ENCODE data around the gene HNRNPM. TPM values are rescaled to one million over a fixed set of nuclear protein-coding genes. Genes with fewer than 3 reads are reported as not detected.
"Not testable (repeated sequence)": the region's sequence is repeated elsewhere in the genome, so short reads cannot be mapped to it uniquely, and the experiment has no call there.

The HNRNPM gene
- total RNA-seq, 3 donors from 2014 or later = 448 to 486 (median 453) TPM

DNA sequence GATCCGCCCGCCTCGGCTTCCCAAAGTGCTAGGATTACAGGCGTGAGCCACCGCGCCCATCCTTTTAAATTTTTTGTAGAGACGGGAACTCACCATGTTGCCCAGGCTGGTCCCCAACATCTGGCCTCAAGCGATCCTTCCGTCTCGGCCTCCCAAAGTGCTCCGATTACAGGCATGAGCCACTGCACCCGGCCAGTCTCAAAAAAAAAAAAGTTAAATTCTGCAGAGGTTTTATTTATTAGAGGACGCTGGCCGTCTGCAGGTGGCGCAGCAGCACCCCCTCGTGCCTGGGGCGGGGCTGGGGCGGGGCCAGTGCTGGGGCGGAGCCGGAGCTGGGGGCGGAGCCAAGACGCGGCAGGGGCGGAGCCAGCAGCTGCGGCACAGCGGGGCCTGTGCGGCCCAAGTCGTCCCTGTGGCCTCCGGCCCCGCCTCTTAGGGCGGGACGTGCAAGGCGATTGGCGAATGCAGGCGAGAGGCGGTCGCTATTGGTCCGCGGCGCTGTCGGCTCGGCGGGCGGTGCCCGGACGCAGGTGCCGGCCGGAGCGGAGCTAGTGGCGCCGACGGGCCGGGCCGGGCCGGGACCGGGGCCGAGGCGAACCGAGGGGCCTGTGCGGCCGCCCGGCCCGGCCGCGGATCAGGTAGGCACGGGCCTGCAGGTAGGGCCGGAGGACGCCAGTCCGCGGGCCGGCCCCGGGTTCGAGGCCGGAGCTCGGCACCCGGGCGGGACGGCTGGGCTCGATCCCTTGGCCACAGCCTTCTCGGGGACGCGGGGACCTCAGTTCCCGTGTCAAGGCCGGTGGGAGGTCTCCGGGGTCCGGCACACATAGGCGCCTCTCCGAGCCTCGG lies 31.8 kb upstream of the HNRNPM start, which contains the start of gene MARCHF2:
MARCHF2 (plus strand) TSS at position 523 of the 846 bp plus-strand sequence. CDS start 8,536 bp downstream, outside the sequence.
- ATAC-seq = peak; percentile 100
- Mint-ChIP-seq H3K27me3 (ENCODE audit: low read depth) (no peaks in the 10 kb centered on the region), H3K36me3 (ENCODE audit: insufficient read depth) (no peaks in the 10 kb centered on the region)

DNA sequence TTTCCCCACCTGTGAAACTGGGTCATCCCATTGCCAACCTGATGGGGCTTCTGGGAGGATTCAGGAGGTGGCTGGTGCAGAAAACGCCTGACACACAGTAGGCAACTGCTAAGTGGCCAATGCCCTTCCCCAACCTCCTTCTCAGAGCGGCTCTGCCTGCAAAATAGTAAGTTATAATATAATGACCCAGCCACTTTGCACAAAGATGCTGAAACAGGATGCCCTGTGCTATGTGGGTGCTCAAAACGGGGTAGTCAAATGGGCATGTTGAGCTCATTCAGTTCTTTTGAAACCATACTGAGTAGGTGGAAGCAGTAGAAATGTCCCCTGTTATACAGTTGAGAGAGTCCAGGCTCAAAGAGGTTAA lies 31.2 kb upstream of the HNRNPM start:
- H3K36me3 Mint-ChIP-seq (ENCODE audit: insufficient read depth) = no peaks in the 10 kb centered on the region
- H3K4me3 Mint-ChIP-seq = peak overlapping the region; percentile 72
- no peaks in the 10 kb centered on the region for H3K9me3 Mint-ChIP-seq
- H3K4me1 Mint-ChIP-seq (ENCODE audit: low read depth) = peaks cover 11% of the 10 kb centered on the region
- DNase-seq (no peak), ATAC-seq (peak in 1 of 2 donors; percentile 1)
- no peaks in the 10 kb centered on the region for H3K27me3 Mint-ChIP-seq (ENCODE audit: low read depth)

More for the DNA sequence above, 31.8 kb upstream of the HNRNPM start, which contains the start of gene MARCHF2:
- Mint-ChIP-seq H3K4me1 (ENCODE audit: low read depth) (peaks cover 11% of the 10 kb centered on the region), H3K9me3 (no peaks in the 10 kb centered on the region), H3K4me3 (peak within 1 kb of the TSS; percentile 72)
- peak; percentile 95 for DNase-seq

DNA sequence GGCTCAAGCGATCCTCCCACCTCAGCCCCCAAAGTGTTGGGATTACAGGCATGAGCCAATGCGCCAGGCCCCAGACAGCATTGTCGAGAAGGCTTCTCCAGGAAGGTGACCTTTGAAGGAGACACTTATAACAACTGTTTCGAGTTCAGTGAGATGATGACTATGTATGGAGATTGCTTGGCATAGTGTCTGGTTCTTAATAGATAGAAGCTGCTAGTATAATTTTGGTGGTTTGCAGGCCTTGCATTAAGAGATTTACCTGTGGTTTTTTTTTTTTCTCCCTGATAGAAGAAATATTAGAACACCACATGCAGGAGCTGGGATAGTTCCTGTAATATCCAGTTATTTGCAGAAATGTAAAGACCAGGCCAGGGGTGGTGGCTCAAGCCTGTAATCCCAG lies 28.0 kb upstream of the HNRNPM start:
- no peak for DNase-seq

DNA sequence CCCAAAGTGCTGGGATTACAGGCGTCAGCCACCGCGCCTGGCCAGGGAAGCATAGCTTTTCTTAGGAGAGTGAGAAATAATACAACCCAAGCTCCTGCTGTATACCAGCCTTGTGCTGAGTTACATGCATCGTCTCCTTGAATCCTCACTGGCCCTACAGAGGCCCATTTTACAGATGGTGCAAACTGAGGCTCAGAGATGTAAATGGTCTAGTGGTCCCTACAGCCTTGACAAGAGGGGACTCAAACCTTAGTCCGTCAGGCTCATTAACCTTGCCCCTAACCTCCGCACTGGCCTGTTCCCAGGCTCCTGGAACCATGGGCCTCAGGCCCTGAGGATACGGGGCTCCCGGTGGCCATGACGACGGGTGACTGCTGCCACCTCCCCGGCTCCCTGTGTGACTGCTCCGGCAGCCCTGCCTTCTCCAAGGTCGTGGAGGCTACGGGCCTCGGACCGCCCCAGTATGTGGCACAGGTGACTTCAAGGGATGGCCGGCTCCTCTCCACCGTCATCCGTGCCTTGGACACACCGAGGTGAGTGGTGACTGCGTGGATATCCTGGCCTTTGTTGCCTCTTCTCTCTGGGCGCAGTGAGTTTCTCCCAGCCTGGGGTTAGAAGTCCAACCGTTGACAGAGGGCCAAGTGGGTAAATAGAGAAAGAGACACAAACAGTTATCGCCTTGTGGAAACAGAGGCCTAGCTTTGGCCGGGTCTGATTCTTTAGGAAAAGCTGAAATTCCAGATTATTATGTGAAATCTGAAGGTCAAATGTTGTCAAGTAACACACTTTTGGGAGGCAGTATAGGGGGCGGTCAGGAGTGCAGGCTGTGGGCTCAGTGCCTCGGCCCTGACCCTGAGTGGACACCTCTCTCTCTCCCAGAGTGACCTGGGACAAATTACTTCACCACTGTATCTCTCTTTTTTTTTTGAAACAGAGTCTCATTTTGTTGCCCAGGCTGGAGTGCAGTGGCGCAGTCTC lies 23.0 kb upstream of the HNRNPM start:
- H3K27me3 Mint-ChIP-seq (ENCODE audit: low read depth) = no peaks in the 10 kb centered on the region
- H3K4me3 Mint-ChIP-seq = no peak overlapping the region
- H3K36me3 Mint-ChIP-seq (ENCODE audit: insufficient read depth) = peaks cover 4% of the 10 kb centered on the region
- H3K9me3 Mint-ChIP-seq = no peaks in the 10 kb centered on the region
- DNase-seq (no peak), ATAC-seq (no peak)
- H3K4me1 Mint-ChIP-seq (ENCODE audit: low read depth) = no peaks in the 10 kb centered on the region

More for the DNA sequence above, 28.0 kb upstream of the HNRNPM start:
- no peaks in the 10 kb centered on the region for H3K27me3 Mint-ChIP-seq (ENCODE audit: low read depth)
- no peak for ATAC-seq
- no peaks in the 10 kb centered on the region for H3K9me3 Mint-ChIP-seq
- H3K4me3 Mint-ChIP-seq = no peak overlapping the region
- peaks cover 9% of the 10 kb centered on the region for H3K4me1 Mint-ChIP-seq (ENCODE audit: low read depth)
- H3K36me3 Mint-ChIP-seq (ENCODE audit: insufficient read depth) = no peaks in the 10 kb centered on the region

DNA sequence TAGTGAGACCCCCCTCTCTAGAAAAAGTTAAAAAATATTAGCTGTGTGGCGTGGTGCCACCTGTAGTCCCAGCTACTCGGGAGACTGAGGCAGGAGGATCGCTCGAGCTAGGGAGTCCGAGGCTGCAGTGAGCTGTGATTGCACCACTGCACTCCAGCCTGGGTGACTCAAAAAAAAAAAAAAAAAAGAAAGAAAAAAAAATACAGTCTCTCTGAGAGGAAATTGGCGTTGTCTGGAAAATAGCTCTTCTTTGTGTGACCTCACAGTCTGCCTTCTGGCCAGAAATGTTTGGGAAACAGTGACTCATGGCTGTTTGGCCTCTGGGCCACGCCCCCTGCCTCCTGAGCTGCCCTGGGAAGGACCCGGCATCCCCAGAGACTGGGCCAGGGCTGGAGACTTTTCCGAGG lies 21.0 kb upstream of the HNRNPM start:
- Mint-ChIP-seq H3K4me3 (no peak overlapping the region), H3K36me3 (ENCODE audit: insufficient read depth) (peaks cover 4% of the 10 kb centered on the region), H3K9me3 (no peaks in the 10 kb centered on the region), H3K27me3 (ENCODE audit: low read depth) (no peaks in the 10 kb centered on the region), H3K4me1 (ENCODE audit: low read depth) (no peaks in the 10 kb centered on the region)
- DNase-seq (no peak), ATAC-seq (no peak)

DNA sequence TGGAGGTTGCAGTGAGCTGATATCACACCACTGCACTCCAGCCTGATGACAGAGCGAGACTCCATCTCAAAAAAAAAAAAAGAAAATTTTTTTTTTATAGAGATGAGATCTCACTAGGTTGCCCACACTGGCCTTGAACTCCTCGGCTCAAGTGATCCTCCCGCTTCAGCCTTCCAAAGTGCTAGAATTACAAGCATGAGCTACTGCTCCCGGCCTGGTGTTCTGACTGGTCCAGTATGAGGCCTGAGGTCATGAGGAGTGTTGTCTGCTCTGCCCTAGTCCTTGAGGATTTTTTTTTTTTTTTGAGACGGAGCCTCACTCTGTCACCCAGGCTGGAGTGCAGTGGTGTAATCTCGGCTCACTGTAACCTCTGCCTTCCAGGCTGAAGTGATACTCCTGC lies 19.4 kb upstream of the HNRNPM start:
- ATAC-seq; H3K36me3 Mint-ChIP-seq (ENCODE audit: insufficient read depth); H3K27me3 Mint-ChIP-seq (ENCODE audit: low read depth); H3K4me1 Mint-ChIP-seq (ENCODE audit: low read depth); DNase-seq; H3K4me3 Mint-ChIP-seq; H3K9me3 Mint-ChIP-seq: not testable (repeated sequence)

DNA sequence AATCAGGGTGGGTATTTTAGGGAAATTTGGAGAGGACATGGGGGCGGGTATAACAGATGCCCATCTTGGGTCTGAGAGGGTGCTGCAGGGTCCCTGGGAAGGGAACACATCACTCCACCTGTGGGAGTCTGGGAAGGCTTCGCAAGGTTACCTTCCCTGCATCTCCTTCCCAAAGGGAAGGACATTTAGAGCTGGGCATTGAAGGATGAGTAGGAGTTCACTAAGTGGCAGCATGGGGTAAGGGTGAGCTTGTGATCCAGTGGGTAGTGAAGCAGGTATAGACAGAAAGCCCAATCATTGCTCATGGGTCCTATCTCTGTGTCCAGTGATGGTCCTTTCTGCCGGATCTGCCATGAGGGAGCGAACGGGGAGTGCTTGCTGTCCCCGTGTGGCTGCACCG lies 18.5 kb upstream of the HNRNPM start:
- DNase-seq (no peak), ATAC-seq (no peak)
- no peak overlapping the region for H3K4me3 Mint-ChIP-seq
- peaks cover 4% of the 10 kb centered on the region for H3K36me3 Mint-ChIP-seq (ENCODE audit: insufficient read depth)
- no peaks in the 10 kb centered on the region for H3K27me3 Mint-ChIP-seq (ENCODE audit: low read depth)
- H3K9me3 Mint-ChIP-seq = no peaks in the 10 kb centered on the region
- H3K4me1 Mint-ChIP-seq (ENCODE audit: low read depth) = no peaks in the 10 kb centered on the region

DNA sequence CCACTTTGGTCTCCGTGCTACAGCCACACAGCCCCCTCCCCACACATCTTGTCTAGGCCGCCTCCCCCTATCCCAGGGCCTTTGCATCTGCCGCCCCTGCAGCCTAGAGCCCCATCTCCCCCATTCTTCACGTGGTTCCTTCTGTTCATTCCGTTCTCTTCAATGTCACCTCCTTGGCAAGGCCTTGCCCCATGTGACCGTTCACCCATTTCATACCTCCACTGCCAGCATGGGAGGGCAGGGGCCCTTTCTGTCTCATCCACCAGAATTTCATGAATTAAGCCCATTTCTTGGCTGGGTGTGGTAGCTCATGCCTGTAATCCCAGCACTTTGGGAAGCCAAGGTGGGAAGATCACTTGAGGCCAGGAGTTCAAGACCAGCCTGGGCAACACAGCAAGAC lies 15.7 kb upstream of the HNRNPM start:
- no peaks in the 10 kb centered on the region for H3K27me3 Mint-ChIP-seq (ENCODE audit: low read depth)
- DNase-seq (no peak), ATAC-seq (no peak)
- H3K9me3 Mint-ChIP-seq = no peaks in the 10 kb centered on the region
- H3K4me1 Mint-ChIP-seq (ENCODE audit: low read depth) = no peaks in the 10 kb centered on the region
- no peaks in the 10 kb centered on the region for H3K36me3 Mint-ChIP-seq (ENCODE audit: insufficient read depth)
- no peak overlapping the region for H3K4me3 Mint-ChIP-seq

DNA sequence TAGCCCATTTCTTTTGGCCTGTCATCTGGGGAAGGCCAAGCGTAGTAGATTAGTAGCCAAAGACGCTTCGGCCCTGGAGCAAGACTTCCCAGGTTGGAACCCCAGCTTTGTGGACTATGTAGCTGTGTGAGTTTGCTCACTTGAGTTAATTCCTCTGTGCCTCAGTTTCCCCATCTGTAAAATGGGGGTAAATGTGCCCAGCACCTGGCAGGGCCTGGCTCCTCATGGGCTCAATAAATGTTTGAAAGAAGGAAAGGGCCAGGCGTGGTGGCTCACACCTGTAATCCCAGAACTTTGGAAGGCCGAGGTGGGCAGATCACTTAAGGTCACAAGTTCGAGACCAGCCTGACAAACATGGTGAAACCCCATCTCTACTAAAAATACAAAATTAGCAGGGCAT lies 14.9 kb upstream of the HNRNPM start:
- Mint-ChIP-seq H3K27me3 (ENCODE audit: low read depth) (no peaks in the 10 kb centered on the region), H3K36me3 (ENCODE audit: insufficient read depth) (no peaks in the 10 kb centered on the region), H3K4me3 (no peak overlapping the region), H3K9me3 (no peaks in the 10 kb centered on the region), H3K4me1 (ENCODE audit: low read depth) (no peaks in the 10 kb centered on the region)
- DNase-seq = no peak
- ATAC-seq = no peak

DNA sequence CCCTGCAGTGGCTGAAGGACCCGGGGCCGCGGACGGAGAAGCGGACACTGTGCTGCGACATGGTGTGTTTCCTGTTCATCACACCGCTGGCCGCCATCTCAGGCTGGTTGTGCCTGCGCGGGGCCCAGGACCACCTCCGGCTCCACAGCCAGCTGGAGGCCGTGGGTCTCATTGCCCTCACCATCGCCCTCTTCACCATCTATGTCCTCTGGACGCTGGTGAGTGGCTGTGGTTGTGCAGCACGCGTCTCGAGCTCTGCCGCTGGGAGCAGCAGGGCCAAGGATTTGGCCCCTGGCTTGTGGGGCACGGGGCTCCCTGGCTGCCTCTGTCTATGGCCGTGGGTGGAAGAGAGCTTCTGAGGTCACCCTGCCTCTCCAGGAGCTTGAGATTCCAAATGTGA lies 14.1 kb upstream of the HNRNPM start:
- Mint-ChIP-seq H3K36me3 (ENCODE audit: insufficient read depth) (no peaks in the 10 kb centered on the region), H3K9me3 (no peaks in the 10 kb centered on the region), H3K27me3 (ENCODE audit: low read depth) (no peaks in the 10 kb centered on the region), H3K4me3 (no peak overlapping the region), H3K4me1 (ENCODE audit: low read depth) (no peaks in the 10 kb centered on the region)
- ATAC-seq (no peak), DNase-seq (no peak)

DNA sequence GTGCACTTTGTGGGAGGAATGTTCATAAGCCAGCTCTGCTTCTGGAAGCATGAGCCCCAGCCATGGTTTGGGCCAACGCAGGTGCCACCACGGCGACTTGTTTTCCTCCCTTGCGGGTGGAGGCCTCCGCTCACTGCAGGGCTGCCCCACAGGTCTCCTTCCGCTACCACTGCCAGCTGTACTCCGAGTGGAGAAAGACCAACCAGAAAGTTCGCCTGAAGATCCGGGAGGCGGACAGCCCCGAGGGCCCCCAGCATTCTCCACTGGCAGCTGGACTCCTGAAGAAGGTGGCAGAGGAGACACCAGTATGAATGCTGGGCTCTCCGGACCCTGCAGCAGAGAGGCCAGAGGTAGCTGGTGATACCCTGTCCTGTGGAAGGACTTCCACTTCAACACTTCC lies 6.5 kb upstream of the HNRNPM start:
- Mint-ChIP-seq H3K9me3 (no peaks in the 10 kb centered on the region), H3K4me1 (ENCODE audit: low read depth) (peaks cover 3% of the 10 kb centered on the region), H3K4me3 (no peak overlapping the region), H3K36me3 (ENCODE audit: insufficient read depth) (no peaks in the 10 kb centered on the region), H3K27me3 (ENCODE audit: low read depth) (no peaks in the 10 kb centered on the region)
- no peak for DNase-seq
- ATAC-seq = no peak

DNA sequence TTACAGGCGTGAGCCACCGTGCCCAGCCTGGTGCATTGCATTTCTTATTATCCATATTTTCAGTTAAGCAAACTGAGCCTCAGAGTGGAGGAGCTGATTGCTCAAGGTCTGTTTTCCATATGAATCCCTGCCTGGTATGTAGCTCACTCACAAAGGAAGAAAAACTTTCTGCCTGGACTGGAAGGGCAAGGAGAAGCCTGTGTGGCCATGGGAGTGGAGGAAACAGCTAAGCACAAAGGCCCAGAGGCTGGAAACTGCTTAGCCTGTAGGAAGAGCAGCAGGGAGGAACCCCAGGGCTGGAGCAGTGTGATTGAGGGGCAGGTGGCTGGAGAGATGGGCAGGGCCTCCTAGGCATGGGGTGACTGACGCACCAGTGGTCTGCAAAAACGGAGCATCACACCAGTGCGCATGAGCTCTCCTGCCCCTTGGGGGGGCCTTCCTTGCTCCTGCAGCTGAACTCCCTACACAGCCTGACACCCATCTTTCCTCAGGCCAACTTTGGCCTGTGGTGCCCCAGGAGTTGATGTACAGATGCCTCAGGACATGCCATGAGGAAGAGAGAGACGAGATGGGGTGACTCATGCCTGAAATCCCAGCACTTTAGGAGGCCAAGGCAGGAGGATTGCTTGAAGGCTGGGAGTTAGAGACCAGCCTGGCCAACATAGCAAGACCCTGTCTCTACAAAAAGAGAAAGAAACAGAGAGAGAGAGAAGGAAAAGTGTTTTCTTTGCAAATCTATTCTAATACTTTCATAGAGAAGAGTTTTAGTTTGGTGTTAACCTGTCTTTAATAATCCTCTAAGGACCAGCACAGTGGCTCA lies 2.8 kb upstream of the HNRNPM start:
- peaks cover 9% of the 10 kb centered on the region for H3K36me3 Mint-ChIP-seq (ENCODE audit: insufficient read depth)
- H3K27me3 Mint-ChIP-seq (ENCODE audit: low read depth) = no peaks in the 10 kb centered on the region
- H3K4me3 Mint-ChIP-seq = peak overlapping the region; percentile 19
- ATAC-seq (no peak), DNase-seq (no peak)
- H3K4me1 Mint-ChIP-seq (ENCODE audit: low read depth) = peaks cover 17% of the 10 kb centered on the region
- no peaks in the 10 kb centered on the region for H3K9me3 Mint-ChIP-seq

DNA sequence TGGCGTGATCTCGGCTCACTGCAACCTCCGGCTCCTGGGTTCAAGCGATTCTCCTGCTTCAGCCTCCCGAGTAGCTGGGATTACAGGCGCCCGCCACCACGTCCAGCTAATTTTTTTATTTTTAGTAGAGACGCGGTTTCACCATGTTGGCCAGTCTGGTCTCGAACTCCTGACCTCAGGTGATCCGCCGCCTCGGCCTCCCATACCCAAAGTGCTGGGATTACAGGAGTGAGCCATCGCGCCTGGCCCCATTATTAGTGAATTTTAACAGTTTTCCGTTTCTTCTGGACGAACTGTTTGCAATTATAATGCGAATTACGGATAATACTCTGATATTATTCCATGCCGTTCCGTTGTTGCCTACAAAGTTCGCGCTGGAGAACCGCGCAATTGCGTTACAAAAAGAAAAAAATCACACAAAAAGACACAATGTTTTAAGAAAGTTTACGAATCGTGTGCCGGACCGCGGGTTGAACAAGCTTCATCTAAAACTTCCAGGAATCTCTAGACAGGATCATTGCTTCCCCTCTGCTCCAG lies 567 bp upstream of the HNRNPM start:
- H3K9me3 Mint-ChIP-seq; ATAC-seq; H3K27me3 Mint-ChIP-seq (ENCODE audit: low read depth); DNase-seq: not testable (repeated sequence)
- Mint-ChIP-seq H3K4me1 (ENCODE audit: low read depth) (peaks cover 35% of the 10 kb centered on the region), H3K36me3 (ENCODE audit: insufficient read depth) (peaks cover 20% of the 10 kb centered on the region), H3K4me3 (peak overlapping the region; percentile 96)
